ENCODE measurements around the gene MRPS27. TPM values are rescaled to one million over a fixed set of nuclear protein-coding genes. Genes with fewer than 3 reads are reported as not detected.

The MRPS27 gene
- total and polyA plus RNA-seq, 9 of the 15 experiments (the other 6 are each of a cell fraction or from before 2014, with no cell fraction given): 73.6 to 144 (median 106) TPM

DNA sequence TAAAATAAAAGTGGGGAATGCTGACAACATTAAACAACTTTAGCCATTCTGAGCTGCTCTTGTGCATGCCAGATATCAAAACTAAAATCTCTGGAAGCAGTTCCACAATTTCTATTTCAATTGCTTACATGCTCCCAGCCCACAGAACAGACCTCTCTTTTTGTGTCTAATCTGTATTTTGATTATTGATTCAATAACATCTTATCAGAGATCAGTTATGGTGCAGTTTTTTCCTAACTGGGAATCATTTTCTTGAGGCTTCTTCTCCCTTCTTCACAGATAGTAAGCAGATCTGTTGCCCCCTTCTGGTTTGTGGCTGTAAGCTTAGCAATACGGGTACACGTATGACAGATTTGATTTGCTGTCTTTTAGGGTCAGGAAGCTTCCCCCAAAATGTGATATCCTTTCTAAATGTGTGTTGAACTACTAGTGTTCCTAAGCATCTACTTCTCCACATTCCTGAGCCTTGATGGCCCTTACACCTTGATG is 39.4 kb downstream of the MRPS27 start (continued):
- TF ChIP-seq, protein P1, sequence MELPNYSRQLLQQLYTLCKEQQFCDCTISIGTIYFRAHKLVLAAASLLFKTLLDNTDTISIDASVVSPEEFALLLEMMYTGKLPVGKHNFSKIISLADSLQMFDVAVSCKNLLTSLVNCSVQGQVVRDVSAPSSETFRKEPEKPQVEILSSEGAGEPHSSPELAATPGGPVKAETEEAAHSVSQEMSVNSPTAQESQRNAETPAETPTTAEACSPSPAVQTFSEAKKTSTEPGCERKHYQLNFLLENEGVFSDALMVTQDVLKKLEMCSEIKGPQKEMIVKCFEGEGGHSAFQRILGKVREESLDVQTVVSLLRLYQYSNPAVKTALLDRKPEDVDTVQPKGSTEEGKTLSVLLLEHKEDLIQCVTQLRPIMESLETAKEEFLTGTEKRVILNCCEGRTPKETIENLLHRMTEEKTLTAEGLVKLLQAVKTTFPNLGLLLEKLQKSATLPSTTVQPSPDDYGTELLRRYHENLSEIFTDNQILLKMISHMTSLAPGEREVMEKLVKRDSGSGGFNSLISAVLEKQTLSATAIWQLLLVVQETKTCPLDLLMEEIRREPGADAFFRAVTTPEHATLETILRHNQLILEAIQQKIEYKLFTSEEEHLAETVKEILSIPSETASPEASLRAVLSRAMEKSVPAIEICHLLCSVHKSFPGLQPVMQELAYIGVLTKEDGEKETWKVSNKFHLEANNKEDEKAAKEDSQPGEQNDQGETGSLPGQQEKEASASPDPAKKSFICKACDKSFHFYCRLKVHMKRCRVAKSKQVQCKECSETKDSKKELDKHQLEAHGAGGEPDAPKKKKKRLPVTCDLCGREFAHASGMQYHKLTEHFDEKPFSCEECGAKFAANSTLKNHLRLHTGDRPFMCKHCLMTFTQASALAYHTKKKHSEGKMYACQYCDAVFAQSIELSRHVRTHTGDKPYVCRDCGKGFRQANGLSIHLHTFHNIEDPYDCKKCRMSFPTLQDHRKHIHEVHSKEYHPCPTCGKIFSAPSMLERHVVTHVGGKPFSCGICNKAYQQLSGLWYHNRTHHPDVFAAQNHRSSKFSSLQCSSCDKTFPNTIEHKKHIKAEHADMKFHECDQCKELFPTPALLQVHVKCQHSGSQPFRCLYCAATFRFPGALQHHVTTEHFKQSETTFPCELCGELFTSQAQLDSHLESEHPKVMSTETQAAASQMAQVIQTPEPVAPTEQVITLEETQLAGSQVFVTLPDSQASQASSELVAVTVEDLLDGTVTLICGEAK (IDR thresholded peaks at IDR 0.05): no peak
- TF ChIP-seq, protein P1 (CRISPR knock-in tag; IDR thresholded peaks at IDR 0.05): no peak
- TF ChIP-seq TRIM28 (IDR thresholded peaks at IDR 0.05) (no peak), ETV1 (tag; conservative IDR thresholded peaks at IDR 0.05; ENCODE audit: low read depth) (no peak), NR2F6 (CRISPR knock-in tag; IDR thresholded peaks at IDR 0.05) (no peak), CEBPG (CRISPR knock-in tag; IDR thresholded peaks at IDR 0.05) (no peak), CEBPG (tag; conservative IDR thresholded peaks at IDR 0.05 in 1 of 2, IDR thresholded peaks at IDR 0.05 in 1 of 2) (no peak), KDM5B (IDR thresholded peaks at IDR 0.05; ENCODE audit: insufficient replicate concordance, low read depth, low read length) (no peak), CCAR2 (IDR thresholded peaks at IDR 0.05; ENCODE audit: low read depth, low read length) (no peak), RBM39 (optimal IDR thresholded peaks at IDR 0.05; ENCODE audit: low read depth, low read length) (no peak), NR3C1 (CRISPR knock-in tag; IDR thresholded peaks at IDR 0.05) (no peak), RFX1 (IDR thresholded peaks at IDR 0.05) (no peak), ZNF146 (CRISPR knock-in tag; IDR thresholded peaks at IDR 0.05; ENCODE audit: unreplicated experiment) (no peak), DMBX1 (CRISPR knock-in tag; IDR thresholded peaks at IDR 0.05; ENCODE audit: borderline replicate concordance) (peak; percentile 67; the same call in 1 of the 2 replicates), ZNF778 (CRISPR knock-in tag; IDR thresholded peaks at IDR 0.05) (no peak)
- TF ChIP-seq, protein P2, sequence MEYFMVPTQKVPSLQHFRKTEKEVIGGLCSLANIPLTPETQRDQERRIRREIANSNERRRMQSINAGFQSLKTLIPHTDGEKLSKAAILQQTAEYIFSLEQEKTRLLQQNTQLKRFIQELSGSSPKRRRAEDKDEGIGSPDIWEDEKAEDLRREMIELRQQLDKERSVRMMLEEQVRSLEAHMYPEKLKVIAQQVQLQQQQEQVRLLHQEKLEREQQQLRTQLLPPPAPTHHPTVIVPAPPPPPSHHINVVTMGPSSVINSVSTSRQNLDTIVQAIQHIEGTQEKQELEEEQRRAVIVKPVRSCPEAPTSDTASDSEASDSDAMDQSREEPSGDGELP (CRISPR knock-in tag; IDR thresholded peaks at IDR 0.05; ENCODE audit: borderline replicate concordance): no peak
- TF ChIP-seq, protein P3, sequence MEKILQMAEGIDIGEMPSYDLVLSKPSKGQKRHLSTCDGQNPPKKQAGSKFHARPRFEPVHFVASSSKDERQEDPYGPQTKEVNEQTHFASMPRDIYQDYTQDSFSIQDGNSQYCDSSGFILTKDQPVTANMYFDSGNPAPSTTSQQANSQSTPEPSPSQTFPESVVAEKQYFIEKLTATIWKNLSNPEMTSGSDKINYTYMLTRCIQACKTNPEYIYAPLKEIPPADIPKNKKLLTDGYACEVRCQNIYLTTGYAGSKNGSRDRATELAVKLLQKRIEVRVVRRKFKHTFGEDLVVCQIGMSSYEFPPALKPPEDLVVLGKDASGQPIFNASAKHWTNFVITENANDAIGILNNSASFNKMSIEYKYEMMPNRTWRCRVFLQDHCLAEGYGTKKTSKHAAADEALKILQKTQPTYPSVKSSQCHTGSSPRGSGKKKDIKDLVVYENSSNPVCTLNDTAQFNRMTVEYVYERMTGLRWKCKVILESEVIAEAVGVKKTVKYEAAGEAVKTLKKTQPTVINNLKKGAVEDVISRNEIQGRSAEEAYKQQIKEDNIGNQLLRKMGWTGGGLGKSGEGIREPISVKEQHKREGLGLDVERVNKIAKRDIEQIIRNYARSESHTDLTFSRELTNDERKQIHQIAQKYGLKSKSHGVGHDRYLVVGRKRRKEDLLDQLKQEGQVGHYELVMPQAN (IDR thresholded peaks at IDR 0.05; ENCODE audit: borderline replicate concordance): no peak
